Esophagus muscularis mucosa (tissue), 4 donors: ENCODE measurements around the gene MCOLN1. TPM values are rescaled to one million over a fixed set of nuclear protein-coding genes. Genes with fewer than 3 reads are reported as not detected.

Experiments used
- DNase-seq: peaks from one replicate; pipeline ENCODE4 v3.0.0-alpha.2; 2017; ENCODE audit errors: extremely low spot score
- H3K27ac ChIP-seq, 4 donors: fragments of 200-600 bp; sonication (generic); replicated peaks in 1 of 4; 1 replicate in 3 of 4; 2 replicates in 1 of 4; pipeline ENCODE4 v1.5.1; 2016 to 2019; ENCODE audit warnings: mild to moderate bottlenecking in 1 of 4
- H3K27me3 ChIP-seq, 4 donors: fragments of 200-600 bp; sonication (generic); one replicate each; pipeline versions ENCODE4 v1.5.1 to v1.6.0; 2016 to 2019
- H3K36me3 ChIP-seq, 4 donors: fragments of 200-600 bp; sonication (generic); one replicate each; pipeline ENCODE4 v1.5.1; 2016 to 2019
- H3K4me1 ChIP-seq, 4 donors: fragments of 200-600 bp; sonication (generic); one replicate each; pipeline ENCODE4 v1.5.1; 2016 to 2019
- H3K4me3 ChIP-seq, 4 donors: fragments of 200-600 bp; sonication (generic); 1 replicate in 2 of 4; 2 replicates in 2 of 4; pipeline ENCODE4 v1.5.1; 2016 to 2019; ENCODE audit warnings: mild to moderate bottlenecking in 4 of 4, moderate library complexity in 1 of 4
- H3K9me3 ChIP-seq, 4 donors: fragments of 200-600 bp; sonication (generic); 1 replicate in 3 of 4; 2 replicates in 1 of 4; pipeline ENCODE4 v1.5.1; 2016 to 2019
- CTCF ChIP-seq, 3 experiments: fragments of 200-600 bp in 2 of 3; fragments of 450-650 bp in 1 of 3; sonication (generic) in 2 of 3; IDR thresholded peaks; one replicate each; pipeline ENCODE4 v1.5.1; 2017 to 2019; ENCODE audit warnings: antibody characterized with exemption in 3 of 3, mild to moderate bottlenecking in 2 of 3, moderate library complexity in 1 of 3
- EP300 ChIP-seq: sonication (generic); formaldehyde crosslinking; IDR thresholded peaks from one replicate; pipeline ENCODE4 v1.6.1; 2017; ENCODE audit warnings: antibody characterized with exemption
- POLR2A ChIP-seq: fragments of 450-650 bp; IDR thresholded peaks from one replicate; pipeline ENCODE4 v1.6.1; 2017; ENCODE audit warnings: antibody characterized with exemption, moderate library complexity, mild to moderate bottlenecking, low read depth
- POLR2AphosphoS5 ChIP-seq, 2 donors: sonication (generic); formaldehyde crosslinking; IDR thresholded peaks; one replicate each; pipeline ENCODE4 v1.6.1; 2017; ENCODE audit warnings: antibody characterized with exemption in 2 of 2
- WGBS: methylation state at CpG from one replicate; pipeline ENCODE4 v1.1.5; 2018; 5-methylcytosine and 5-hydroxymethylcytosine counted together
- intact Hi-C: fragments of 100-400 bp; cut with DNase I; formaldehyde crosslinking; loops from one replicate; pipeline ENCODE4 v1.15.1; 2023
- total RNA-seq, 4 donors: library from RNA; depleted of rRNA; stranded (reverse); fragments of >200 nt; gene quantifications; one replicate each; pipeline versions ENCODE4 v1.1.0 to v1.2.1, GENCODE V29; 2016

MCOLN1 gene
- total RNA-seq: 10 to 100 TPM; 11.3 to 20.7 (median 14.4) TPM

- Histone ChIP-seq H3K9me3 (no peaks in the 10 kb centered on the region), H3K4me3 (peak within 1 kb of the TSS; percentile 70 to 95 (median 83)), H3K27ac (peak within 1 kb of the TSS; percentile 66 to 80 (median 72)), H3K36me3 (peaks cover 23 to 53% (median 45%) of the 10 kb centered on the region in 4 donors), H3K27me3 (no peaks in the 10 kb centered on the region), H3K4me1 (peaks cover 15 to 55% (median 39%) of the 10 kb centered on the region in 4 donors)
- peak; percentile 100 for DNase-seq
- peak; percentile 16 for TF ChIP-seq POLR2A
- peak; percentile 87 to 100 for TF ChIP-seq POLR2AphosphoS5 (IDR thresholded peaks at IDR 0.05)
- no peak for TF ChIP-seq EP300
- peak in 1 of 3 experiments; percentile 51 for TF ChIP-seq CTCF (IDR thresholded peaks at IDR 0.05)
- intact Hi-C loops: loop anchor here (5.0 kb wide), 1 partner anchor 35 kb away; the partner anchor contains the start of gene PEX11G
- WGBS: under 1% methylated on average over 52 of the region's 65 CpGs
Observed at GRCh38 chr19:7522072-7522922, at the start of gene MCOLN1. MCOLN1 (plus strand) TSS chr19:7522624; CDS start chr19:7522751, 127 bp downstream.

- Histone ChIP-seq H3K27ac (no peak overlapping the region), H3K4me3 (no peak overlapping the region), H3K36me3 (peaks cover 8 to 22% (median 19%) of the 10 kb centered on the region in 4 donors), H3K27me3 (no peaks in the 10 kb centered on the region), H3K9me3 (no peaks in the 10 kb centered on the region), H3K4me1 (peaks cover 0 to 17% (median 14%) of the 10 kb centered on the region in 4 donors)
- intact Hi-C loops: no loop called here
- DNase-seq: no peak
- no peak for TF ChIP-seq EP300
- TF ChIP-seq POLR2A: no peak
- TF ChIP-seq POLR2AphosphoS5 (IDR thresholded peaks at IDR 0.05): no peak
- TF ChIP-seq CTCF (IDR thresholded peaks at IDR 0.05): no peak
- 88% methylated on average over 4 of the region's 6 CpGs for WGBS
Observed at GRCh38 chr19:7475665-7476064, 46.8 kb upstream of the MCOLN1 start.

GRCh38 chr19:7476241-7476640 lies 46.2 kb upstream of the MCOLN1 start:
- DNase-seq: no peak
- Histone ChIP-seq H3K27ac (no peak overlapping the region), H3K27me3 (no peaks in the 10 kb centered on the region), H3K4me3 (no peak overlapping the region), H3K4me1 (peaks cover 0 to 17% (median 14%) of the 10 kb centered on the region in 4 donors), H3K9me3 (no peaks in the 10 kb centered on the region), H3K36me3 (peaks cover 3 to 16% (median 13%) of the 10 kb centered on the region in 4 donors)
- intact Hi-C loops: no loop called here
- no peak for TF ChIP-seq POLR2A
- TF ChIP-seq POLR2AphosphoS5 (IDR thresholded peaks at IDR 0.05): no peak
- TF ChIP-seq EP300: no peak
- TF ChIP-seq CTCF (IDR thresholded peaks at IDR 0.05): no peak
- WGBS: 72% methylated on average over 5 of the region's 7 CpGs

GRCh38 chr19:7476777-7477494 lies 45.5 kb upstream of the MCOLN1 start:
- intact Hi-C loops: no loop called here
- no peaks in the 10 kb centered on the region for H3K9me3 ChIP-seq
- no peak overlapping the region for H3K27ac ChIP-seq
- H3K4me1 ChIP-seq: peaks cover 0 to 18% (median 14%) of the 10 kb centered on the region in 4 donors
- no peak for DNase-seq
- 55% methylated on average over 6 of the region's 35 CpGs for WGBS
- H3K27me3 ChIP-seq: no peaks in the 10 kb centered on the region
- peaks cover 0 to 11% (median 7%) of the 10 kb centered on the region in 4 donors for H3K36me3 ChIP-seq
- no peak for TF ChIP-seq POLR2AphosphoS5 (IDR thresholded peaks at IDR 0.05)
- TF ChIP-seq POLR2A: no peak
- TF ChIP-seq CTCF (IDR thresholded peaks at IDR 0.05): no peak
- TF ChIP-seq EP300: no peak
- H3K4me3 ChIP-seq: no peak overlapping the region
